PC-3 (cell line): ENCODE measurements around the gene PKN1. TPM values are rescaled to one million over a fixed set of nuclear protein-coding genes. Genes with fewer than 3 reads are reported as not detected.
A peak's percentile ranks its signal among the peaks of the same experiment; 100 is the strongest.

Experiments
- ATAC-seq: fragments of 200-7000 bp; cut with Tn5 transposase; 2 replicates; pipeline ENCODE4 v1.9.1; 2020; ENCODE audit warnings: mild to moderate bottlenecking, moderate library complexity
- BruUV-seq: library from RNA; stranded (reverse); fragments of 400-500 nt; replicated peaks from 2 replicates; lab custom pipeline; 2021; lab: Mats Ljungman, UMichigan
- CTCF ChIA-PET: fragments of 300-600 bp; sonication (Branson Sonifier 250); formaldehyde crosslinking; loops from one replicate; lab custom pipeline; 2022; ENCODE audit warnings: antibody characterized with exemption; lab: Charles Lee
- POLR2A ChIA-PET: fragments of 300-600 bp; sonication (Branson Sonifier 250); formaldehyde crosslinking; loops from one replicate; lab custom pipeline; 2022; ENCODE audit warnings: antibody characterized with exemption; ENCODE audit not compliant: unreplicated experiment; lab: Charles Lee
- DNase-seq: peaks from one replicate; pipeline ENCODE4 v3.0.0-alpha.2; 2015
- H2AFZ ChIP-seq: fragments of 300-600 bp; sonication (generic); 2 replicates; pipeline ENCODE4 v1.6.0; 2016; ENCODE audit warnings: antibody characterized with exemption, low read length
- H3F3A ChIP-seq: fragments of 300-600 bp; sonication (generic); one replicate; pipeline ENCODE4 v1.6.0; 2017; ENCODE audit warnings: antibody characterized with exemption, low read length, control low read depth, mild to moderate bottlenecking; ENCODE audit not compliant: unreplicated experiment
- H3K27ac ChIP-seq: fragments of 300-600 bp; sonication (generic); 2 replicates; pipeline ENCODE4 v1.5.1; 2016; ENCODE audit warnings: mild to moderate bottlenecking, low read length
- H3K27me3 ChIP-seq: fragments of 300-600 bp; sonication (generic); 2 replicates; pipeline ENCODE4 v1.6.1; 2016; ENCODE audit warnings: low read length, mixed read lengths
- H3K36me3 ChIP-seq: fragments of 300-600 bp; sonication (generic); 2 replicates; pipeline ENCODE4 v1.6.1; 2016; ENCODE audit warnings: low read depth, mixed run types, low read length, mixed read lengths
- H3K4me1 ChIP-seq: fragments of 300-600 bp; sonication (generic); 2 replicates; pipeline ENCODE4 v1.5.1; 2016; ENCODE audit warnings: low read length; ENCODE audit not compliant: insufficient read depth
- H3K4me2 ChIP-seq: fragments of 300-600 bp; sonication (generic); 2 replicates; pipeline ENCODE4 v1.6.0; 2016; ENCODE audit warnings: low read length
- H3K4me3 ChIP-seq: fragments of 300-600 bp; sonication (generic); 2 replicates; pipeline ENCODE4 v1.5.1; 2016; ENCODE audit warnings: mild to moderate bottlenecking, low read length, mixed read lengths
- H3K79me2 ChIP-seq: fragments of 300-600 bp; sonication (generic); 2 replicates; pipeline ENCODE4 v1.6.1; 2017; ENCODE audit warnings: low read length, mixed read lengths
- H3K9ac ChIP-seq: fragments of 300-600 bp; sonication (generic); 2 replicates; pipeline ENCODE4 v1.6.0; 2016; ENCODE audit warnings: mild to moderate bottlenecking, low read length
- H3K9me2 ChIP-seq: fragments of 300-600 bp; sonication (generic); replicated peaks from 2 replicates; pipeline ENCODE4 v1.6.1; 2016; ENCODE audit warnings: mixed run types, low read length, mixed read lengths
- H3K9me3 ChIP-seq: fragments of 300-600 bp; sonication (generic); 2 replicates; pipeline ENCODE4 v1.6.1; 2016; ENCODE audit warnings: low read length, mixed read lengths
- H4K20me1 ChIP-seq: fragments of 300-600 bp; sonication (generic); 2 replicates; pipeline ENCODE4 v1.6.1; 2016; ENCODE audit warnings: low read length, mixed read lengths
- CTCF ChIP-seq: fragments of 300-600 bp; sonication (generic); conservative IDR thresholded peaks from 2 replicates; pipeline ENCODE4 v1.5.1; 2017; ENCODE audit warnings: antibody characterized with exemption, low read depth, mild to moderate bottlenecking, low read length
- EZH2 ChIP-seq: fragments of 300-600 bp; sonication (generic); IDR thresholded peaks from one replicate; pipeline ENCODE4 v1.6.1; 2017; ENCODE audit warnings: antibody characterized with exemption, mild to moderate bottlenecking, low read length; ENCODE audit not compliant: unreplicated experiment
- EZH2phosphoT487 ChIP-seq: fragments of 300-600 bp; sonication (generic); IDR thresholded peaks from 2 replicates; pipeline ENCODE4 v1.6.1; 2018; ENCODE audit warnings: mild to moderate bottlenecking, antibody characterized with exemption, low read length, borderline replicate concordance
- intact Hi-C: fragments of 100-400 bp; cut with micrococcal nuclease; formaldehyde crosslinking; loops from 2 replicates; pipeline ENCODE4 v1.9.0; 2023
- total RNA-seq: library from RNA; depleted of rRNA; stranded (reverse); fragments of >200 nt; gene quantifications from 2 replicates; pipeline ENCODE4 v1.2.3, GENCODE V29; 2014

PKN1 gene
- total RNA-seq, 1 experiment from 2014 or later: 186 TPM

DNA sequence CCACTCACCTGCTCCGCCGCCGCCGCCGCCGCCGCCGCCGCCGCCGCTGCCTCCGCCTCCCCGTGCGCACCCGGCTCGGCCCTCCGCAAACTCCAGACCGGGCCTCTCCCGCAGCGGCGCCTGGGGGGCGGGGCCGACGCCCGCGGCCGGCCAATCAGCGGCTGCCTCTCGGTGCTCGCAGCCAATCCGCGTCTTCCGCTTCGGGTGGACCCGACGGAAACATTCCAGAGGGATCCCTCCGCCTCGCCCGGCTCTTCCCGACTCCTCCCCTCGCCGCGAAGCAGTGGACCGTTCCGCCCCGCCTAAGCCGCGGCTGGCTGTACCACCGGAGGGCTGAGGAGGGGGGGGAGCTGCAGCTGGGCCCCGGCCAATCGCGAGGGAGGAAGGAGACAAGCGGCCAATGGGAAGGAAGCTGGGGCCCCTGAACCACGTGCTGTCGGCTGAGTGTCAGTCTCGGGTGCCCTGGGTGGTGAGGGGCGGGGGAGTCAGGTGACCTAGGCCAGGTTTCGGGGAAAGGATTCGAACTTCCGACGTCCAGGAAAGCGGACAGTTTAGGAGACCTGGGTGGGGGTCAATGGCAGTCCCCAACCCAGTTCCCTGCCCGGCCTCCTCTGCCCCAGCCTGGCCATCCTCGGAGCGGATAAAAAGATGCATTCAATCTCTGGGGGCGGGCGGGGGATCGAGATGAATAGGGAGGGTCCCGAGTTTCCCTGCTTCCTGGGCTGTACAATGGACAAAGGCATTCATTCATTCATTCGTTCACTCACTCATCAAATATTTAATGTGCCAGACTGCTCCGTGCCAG lies 63.1 kb downstream of the PKN1 start, which contains the start of gene GIPC1:
TSS of gene GIPC1 (minus strand) at position 99 of the 805 bp plus-strand sequence. CDS start 13,151 bp downstream, outside the sequence.
- TF ChIP-seq EZH2phosphoT487: no peak
- TF ChIP-seq CTCF: no peak
- TF ChIP-seq EZH2: no peak
- CTCF ChIA-PET: interaction anchor here (0.5 to 2.2 kb wide), 4 partner anchors 9 to 666 kb away, joined by 3 to 15 read pairs (median 4); no protein-coding TSS in a partner anchor
- Histone ChIP-seq H3K27me3 (no peaks in the 10 kb centered on the region), H3K4me3 (peak within 1 kb of the TSS; percentile 93), H3K4me1 (peaks cover 24% of the 10 kb centered on the region), H3K27ac (peak within 1 kb of the TSS; percentile 81), H3K4me2 (peak within 1 kb of the TSS; percentile 97), H4K20me1 (peaks cover 18% of the 10 kb centered on the region), H3K9ac (peak within 1 kb of the TSS; percentile 85), H3K79me2 (peaks cover 45% of the 10 kb centered on the region), H3K9me2 (no peaks in the 10 kb centered on the region), H2AFZ (peak within 1 kb of the TSS; percentile 75), H3K36me3 (peaks cover 11% of the 10 kb centered on the region; the same call in 1 of the 2 replicates), H3F3A (peaks cover 5% of the 10 kb centered on the region), H3K9me3 (no peaks in the 10 kb centered on the region)
- no TSS peak for BruUV-seq
- POLR2A ChIA-PET: interaction anchor here (0.5 to 1.8 kb wide), 8 partner anchors 9 to 359 kb away, joined by 3 to 16 read pairs (median 6); partner anchors contain the start of gene DNAJB1
- DNase-seq: peak; percentile 99
- intact Hi-C loops: loop anchor here (1.0 to 2.0 kb wide), 3 partner anchors 10 to 33 kb away; partner anchors contain the start of genes PTGER1 and TECR
- ATAC-seq: peak; percentile 85

GRCh38 chr19:14496834-14497227 lies 63.7 kb downstream of the PKN1 start:
- BruUV-seq: TSS peak; percentile 90
- no peak for DNase-seq
- peaks cover 8% of the 10 kb centered on the region; the same call in 1 of the 2 replicates for H3K36me3 ChIP-seq
- H2AFZ ChIP-seq: peak overlapping the region; percentile 75
- peaks cover 40% of the 10 kb centered on the region for H3K79me2 ChIP-seq
- peak overlapping the region; percentile 66 for H3K9ac ChIP-seq
- ChIA-PET CTCF (interaction anchor here (0.5 to 2.2 kb wide), 3 partner anchors 9 to 665 kb away, joined by 3 to 15 read pairs (median 4); no protein-coding TSS in a partner anchor), POLR2A (interaction anchor here (0.5 to 1.8 kb wide), 9 partner anchors 9 to 360 kb away, joined by 3 to 16 read pairs (median 5); partner anchors contain the start of gene DNAJB1)
- peaks cover 18% of the 10 kb centered on the region for H4K20me1 ChIP-seq
- no peak for TF ChIP-seq CTCF
- no peak for TF ChIP-seq EZH2phosphoT487
- TF ChIP-seq EZH2: no peak
- peak overlapping the region; percentile 77 for H3K4me2 ChIP-seq
- H3K27me3 ChIP-seq: no peaks in the 10 kb centered on the region
- peaks cover 24% of the 10 kb centered on the region for H3K4me1 ChIP-seq
- H3K9me3 ChIP-seq: no peaks in the 10 kb centered on the region
- intact Hi-C loops: loop anchor here (1.0 to 2.0 kb wide), 3 partner anchors 9 to 32 kb away; partner anchors contain the start of genes PTGER1 and TECR
- H3K9me2 ChIP-seq: no peaks in the 10 kb centered on the region
- peak overlapping the region; percentile 56 for H3K4me3 ChIP-seq
- ATAC-seq: peak; percentile 20
- H3F3A ChIP-seq: peaks cover 5% of the 10 kb centered on the region
- H3K27ac ChIP-seq: peak overlapping the region; percentile 76
